Duodenal mucosa (tissue), 2 donors: ENCODE data around the gene COASY.
"Not testable (repeated sequence)": the region's sequence is repeated elsewhere in the genome, so short reads cannot be mapped to it uniquely, and the experiment has no call there.

Experiments
- H3K27ac ChIP-seq: one replicate; pipeline ENCODE4 v1.7.0; 2013; ENCODE audit warnings: low read depth, low read length
- H3K27me3 ChIP-seq, 2 donors: one replicate each; pipeline ENCODE4 v1.7.0; 2013; ENCODE audit warnings: low read length in 2 of 2, control low read depth in 1 of 2; ENCODE audit not compliant: insufficient read depth in 2 of 2, control insufficient read depth in 1 of 2
- H3K36me3 ChIP-seq, 2 donors: one replicate each; pipeline ENCODE4 v1.7.0; 2013; ENCODE audit warnings: low read length in 2 of 2, control low read depth in 1 of 2; ENCODE audit not compliant: insufficient read depth in 2 of 2, control insufficient read depth in 1 of 2
- H3K4me1 ChIP-seq, 2 donors: one replicate each; pipeline ENCODE4 v1.7.0; 2013; ENCODE audit warnings: low read length in 2 of 2, control low read depth in 1 of 2; ENCODE audit not compliant: insufficient read depth in 2 of 2, control insufficient read depth in 1 of 2
- H3K4me3 ChIP-seq, 2 donors: one replicate each; pipeline ENCODE4 v1.7.0; 2013; ENCODE audit warnings: low read length in 2 of 2, low read depth in 1 of 2
- H3K9ac ChIP-seq, 2 donors: one replicate each; pipeline ENCODE4 v1.7.0; 2013; ENCODE audit warnings: low read length in 2 of 2, low read depth in 1 of 2
- H3K9me3 ChIP-seq, 2 donors: one replicate each; pipeline ENCODE4 v1.7.0; 2013; ENCODE audit warnings: low read length in 2 of 2, control low read depth in 1 of 2; ENCODE audit not compliant: control insufficient read depth in 1 of 2

Gene COASY

DNA sequence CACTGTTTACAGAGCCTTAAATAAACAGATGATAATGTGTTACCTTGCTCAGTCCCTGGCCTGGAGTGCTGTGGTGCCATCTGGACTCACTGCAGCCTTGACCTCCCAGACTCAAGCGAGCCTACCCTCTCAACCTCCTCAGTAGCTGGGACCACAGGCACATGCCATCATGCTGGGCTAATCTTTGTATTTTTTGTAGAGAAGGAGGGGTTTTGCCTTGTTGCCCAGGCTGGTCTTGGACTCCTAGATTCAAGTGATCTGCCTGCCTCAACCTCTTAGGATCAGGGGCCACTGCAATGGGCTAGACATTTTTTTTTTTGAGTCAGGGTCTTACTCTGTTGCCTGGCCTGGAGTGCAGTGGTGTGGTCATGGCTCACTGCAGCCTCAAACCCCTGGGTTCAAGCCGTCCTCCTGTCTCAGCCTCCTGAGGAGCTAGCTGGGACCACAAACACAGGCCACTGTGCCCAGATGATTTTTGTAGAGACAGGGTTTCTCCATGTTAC lies 30.9 kb upstream of the COASY start:
- no peaks in the 10 kb centered on the region for H3K36me3 ChIP-seq
- H3K9me3 ChIP-seq = no peaks in the 10 kb centered on the region
- H3K27me3 ChIP-seq = no peaks in the 10 kb centered on the region
- H3K4me1 ChIP-seq = peaks cover 13 to 38% of the 10 kb centered on the region in 2 donors
- no peak overlapping the region for H3K27ac ChIP-seq
- no peak overlapping the region for H3K9ac ChIP-seq
- peak overlapping the region in 1 of 2 donors; percentile 1 for H3K4me3 ChIP-seq

DNA sequence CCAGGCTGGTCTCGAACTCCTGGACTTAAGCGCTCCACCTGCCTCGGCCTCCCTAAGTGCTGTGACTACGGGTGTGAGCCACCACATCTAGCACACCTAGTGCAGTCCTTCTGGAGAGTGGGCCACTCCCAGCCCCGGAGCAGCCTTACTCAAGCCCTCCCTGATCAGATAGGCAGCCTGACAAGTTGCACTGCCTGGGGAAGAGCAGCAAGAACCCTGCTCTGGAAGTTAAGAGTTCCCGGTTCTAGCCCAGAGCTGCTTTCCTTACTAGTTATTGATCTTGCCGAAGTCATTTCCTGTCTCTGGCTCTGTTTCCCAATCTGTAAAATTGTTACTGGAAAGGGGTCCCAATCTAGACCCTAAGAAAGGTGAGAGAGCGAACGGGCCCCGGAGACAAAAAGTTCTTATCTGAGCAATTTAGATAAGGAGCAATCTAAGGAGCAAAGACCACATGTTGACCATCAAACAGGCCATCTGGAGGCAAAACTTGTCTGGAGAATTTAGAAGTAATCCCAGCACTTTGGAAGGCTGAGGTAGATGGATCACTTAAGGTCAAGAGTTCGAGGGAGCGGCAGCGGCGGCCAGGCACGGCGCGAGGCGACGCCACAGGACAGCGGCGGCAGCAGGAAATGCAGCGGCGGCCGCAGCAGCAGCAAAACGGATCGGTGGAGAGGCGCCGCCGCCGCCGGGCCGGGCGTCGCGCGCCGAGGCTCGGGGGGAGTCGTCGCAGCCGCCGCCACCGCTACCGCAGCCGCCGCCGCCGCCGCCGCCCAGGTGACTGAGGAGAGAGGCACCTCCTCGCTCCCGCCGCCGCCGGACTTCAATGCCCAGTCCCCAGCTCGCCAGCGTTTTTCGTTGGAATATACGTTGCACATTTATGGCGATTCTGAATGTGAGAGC lies 30.2 kb upstream of the COASY start:
- Histone ChIP-seq H3K4me1 (peaks cover 15 to 39% of the 10 kb centered on the region in 2 donors), H3K36me3 (no peaks in the 10 kb centered on the region), H3K9me3 (no peaks in the 10 kb centered on the region), H3K27me3 (no peaks in the 10 kb centered on the region), H3K4me3 (peak overlapping the region; percentile 42 to 68), H3K27ac (peak overlapping the region; percentile 72), H3K9ac (peak overlapping the region in 1 of 2 donors; percentile 69)

DNA sequence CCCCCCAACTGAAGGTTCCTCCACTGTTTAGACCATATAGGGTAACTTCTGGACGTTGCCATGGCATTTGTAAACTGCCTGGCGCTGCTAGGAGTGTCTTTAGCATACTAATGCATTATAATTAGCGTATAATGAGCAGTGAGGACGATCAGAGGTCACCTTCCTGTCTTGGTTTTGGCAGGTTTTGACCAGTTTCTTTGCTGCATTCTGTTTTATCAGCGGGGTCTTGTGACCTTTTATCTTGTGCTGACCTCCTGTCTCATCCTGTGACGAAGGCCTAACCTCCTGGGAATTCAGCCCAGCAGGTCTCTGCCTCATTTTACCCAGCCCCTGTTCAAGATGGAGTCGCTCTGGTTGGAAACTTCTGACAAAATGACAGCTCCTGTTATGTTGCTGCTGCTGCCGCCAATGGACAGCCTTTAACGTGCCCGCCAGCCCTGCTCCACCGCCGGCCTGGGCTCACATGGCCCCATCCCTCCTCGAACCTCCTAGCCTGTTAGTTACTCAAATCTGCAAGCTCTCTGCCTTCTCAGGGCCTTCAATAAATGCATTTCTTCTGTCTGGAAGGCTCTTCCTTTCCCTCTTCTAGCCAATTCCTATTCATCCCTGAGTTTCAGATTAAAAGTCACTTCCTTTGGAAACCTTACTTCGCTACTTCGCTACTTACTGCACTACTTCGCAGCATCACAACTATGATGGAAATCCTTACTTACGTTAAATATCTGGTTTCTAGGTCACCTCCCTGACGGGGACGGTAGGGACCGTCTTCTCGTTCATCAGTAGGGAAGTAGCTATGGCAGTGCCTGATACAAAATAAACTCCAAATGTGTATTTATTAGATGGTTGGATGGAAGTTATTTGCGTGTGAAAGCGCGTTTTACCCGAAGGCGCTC lies 26.5 kb upstream of the COASY start:
- Histone ChIP-seq H3K36me3 (peaks cover 0 to 15% of the 10 kb centered on the region in 2 donors), H3K9ac (peak overlapping the region; percentile 65 to 92), H3K4me3 (peak overlapping the region; percentile 87 to 89), H3K9me3 (no peaks in the 10 kb centered on the region), H3K4me1 (peaks cover 23 to 35% of the 10 kb centered on the region in 2 donors), H3K27me3 (no peaks in the 10 kb centered on the region), H3K27ac (peak overlapping the region; percentile 88)

DNA sequence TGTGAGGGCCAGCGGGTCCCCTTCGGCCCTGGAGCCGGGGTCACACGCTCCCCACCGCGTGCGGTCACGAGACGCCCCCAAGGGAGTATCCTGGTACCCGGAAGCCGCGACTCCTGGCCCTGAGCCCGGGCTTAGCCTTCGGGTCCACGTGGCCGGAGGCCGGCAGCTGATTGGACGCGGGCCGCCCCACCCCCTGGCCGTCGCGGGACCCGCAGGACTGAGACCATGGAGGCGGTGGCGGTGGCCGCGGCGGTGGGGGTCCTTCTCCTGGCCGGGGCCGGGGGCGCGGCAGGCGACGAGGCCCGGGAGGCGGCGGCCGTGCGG lies 25.9 kb upstream of the COASY start, which contains the start of gene NAGLU:
TSS of gene NAGLU (plus strand) at position 194 of the 324 bp plus-strand sequence. CDS start at position 226, 32 bp downstream.
- Histone ChIP-seq H3K36me3 (peaks cover 0 to 17% of the 10 kb centered on the region in 2 donors), H3K4me3 (peak within 1 kb of the TSS; percentile 87 to 89), H3K9ac (peak within 1 kb of the TSS; percentile 81 to 92), H3K4me1 (peaks cover 27 to 33% of the 10 kb centered on the region in 2 donors), H3K27me3 (no peaks in the 10 kb centered on the region), H3K27ac (peak within 1 kb of the TSS; percentile 88), H3K9me3 (no peaks in the 10 kb centered on the region)

DNA sequence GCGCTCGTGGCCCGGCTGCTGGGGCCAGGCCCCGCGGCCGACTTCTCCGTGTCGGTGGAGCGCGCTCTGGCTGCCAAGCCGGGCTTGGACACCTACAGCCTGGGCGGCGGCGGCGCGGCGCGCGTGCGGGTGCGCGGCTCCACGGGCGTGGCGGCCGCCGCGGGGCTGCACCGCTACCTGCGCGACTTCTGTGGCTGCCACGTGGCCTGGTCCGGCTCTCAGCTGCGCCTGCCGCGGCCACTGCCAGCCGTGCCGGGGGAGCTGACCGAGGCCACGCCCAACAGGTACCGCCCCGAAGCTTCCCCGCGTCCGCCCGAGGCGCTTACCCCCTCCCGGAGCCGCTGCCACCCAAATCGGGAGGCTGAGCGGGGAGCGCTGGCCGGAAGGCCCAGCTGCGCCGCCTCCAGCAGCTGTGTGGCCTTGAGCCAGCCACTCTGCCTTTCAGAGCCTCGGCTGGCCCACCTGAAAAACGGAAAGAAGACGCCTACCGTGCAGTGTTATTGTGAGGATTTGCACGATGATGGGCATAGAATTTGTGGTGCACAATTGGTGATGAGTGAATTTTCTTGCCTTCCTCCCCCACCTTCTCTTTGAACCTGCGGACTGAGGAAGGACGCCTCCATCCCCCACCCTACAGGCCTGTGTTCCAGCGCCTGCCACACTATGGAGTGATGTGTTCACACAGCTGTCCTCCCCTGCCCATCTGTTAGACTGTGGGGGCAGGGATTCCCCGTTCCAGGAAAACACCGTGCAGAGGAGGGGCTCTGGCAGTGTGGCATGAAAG lies 25.4 kb upstream of the COASY start:
- Histone ChIP-seq H3K27ac (peak overlapping the region; percentile 73), H3K27me3 (no peaks in the 10 kb centered on the region), H3K9ac (peak overlapping the region; percentile 64 to 81), H3K36me3 (peaks cover 0 to 20% of the 10 kb centered on the region in 2 donors), H3K4me3 (peak overlapping the region; percentile 68 to 89), H3K4me1 (peaks cover 29 to 33% of the 10 kb centered on the region in 2 donors), H3K9me3 (no peaks in the 10 kb centered on the region)

DNA sequence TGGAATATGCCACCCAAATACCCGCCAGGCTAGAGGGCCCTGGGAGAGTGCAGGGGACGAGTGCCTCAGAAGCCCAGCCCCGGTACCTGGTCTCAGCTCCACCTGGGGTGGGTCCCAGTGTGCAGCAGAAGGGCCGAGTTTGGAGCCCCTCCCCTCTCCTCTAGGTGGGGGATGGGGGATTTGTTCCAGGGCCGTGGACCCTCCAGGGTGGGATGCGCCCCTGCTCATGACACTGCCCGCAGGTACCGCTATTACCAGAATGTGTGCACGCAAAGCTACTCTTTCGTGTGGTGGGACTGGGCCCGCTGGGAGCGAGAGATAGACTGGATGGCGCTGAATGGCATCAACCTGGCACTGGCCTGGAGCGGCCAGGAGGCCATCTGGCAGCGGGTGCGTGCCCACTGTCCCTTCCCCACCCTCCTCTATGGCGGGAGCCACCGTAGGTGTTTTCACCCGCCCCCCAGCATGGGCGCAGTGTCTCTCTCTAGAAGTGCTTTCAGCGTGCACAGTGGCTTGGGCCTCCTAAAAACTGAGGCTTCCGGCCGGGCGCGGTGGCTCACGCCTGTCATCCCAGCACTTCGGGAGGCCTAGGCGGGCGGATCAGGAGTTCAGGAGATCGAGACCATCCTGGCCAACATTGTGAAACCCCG lies 24.7 kb upstream of the COASY start:
- Histone ChIP-seq H3K36me3 (peaks cover 0 to 21% of the 10 kb centered on the region in 2 donors), H3K27ac (no peak overlapping the region), H3K27me3 (no peaks in the 10 kb centered on the region), H3K4me3 (peak overlapping the region; percentile 68 to 89), H3K4me1 (peaks cover 29 to 33% of the 10 kb centered on the region in 2 donors), H3K9ac (peak overlapping the region; percentile 64 to 81), H3K9me3 (no peaks in the 10 kb centered on the region)

DNA sequence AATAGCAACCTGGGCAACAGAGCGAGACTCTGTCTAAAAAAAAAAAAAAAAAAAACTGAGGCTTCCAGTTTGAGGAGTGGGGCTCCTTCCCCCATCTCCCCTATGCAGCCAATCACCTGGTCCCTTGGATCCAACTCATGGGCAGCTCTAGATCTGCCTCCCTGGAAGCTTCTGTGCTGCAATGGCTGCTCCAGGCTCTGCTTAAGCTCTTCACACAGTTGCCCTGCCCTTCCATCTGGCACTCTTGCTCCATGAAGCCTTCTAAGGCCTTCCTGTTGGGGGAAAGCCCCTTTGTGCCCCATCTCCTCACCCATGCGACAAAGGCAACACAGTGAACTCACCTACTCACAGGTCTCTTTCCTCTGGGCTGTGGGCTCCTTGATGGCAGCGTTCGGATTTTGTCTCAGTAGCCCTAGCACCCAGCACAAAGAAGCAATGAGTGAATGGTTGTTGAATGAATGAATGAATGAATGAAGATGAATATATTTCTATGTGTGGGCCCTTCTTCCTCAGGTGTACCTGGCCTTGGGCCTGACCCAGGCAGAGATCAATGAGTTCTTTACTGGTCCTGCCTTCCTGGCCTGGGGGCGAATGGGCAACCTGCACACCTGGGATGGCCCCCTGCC lies 24.0 kb upstream of the COASY start:
- Histone ChIP-seq H3K9me3 (no peaks in the 10 kb centered on the region), H3K4me1 (peaks cover 29 to 33% of the 10 kb centered on the region in 2 donors), H3K27me3 (no peaks in the 10 kb centered on the region), H3K27ac (no peak overlapping the region), H3K36me3 (peaks cover 0 to 23% of the 10 kb centered on the region in 2 donors), H3K9ac (no peak overlapping the region), H3K4me3 (no peak overlapping the region)

DNA sequence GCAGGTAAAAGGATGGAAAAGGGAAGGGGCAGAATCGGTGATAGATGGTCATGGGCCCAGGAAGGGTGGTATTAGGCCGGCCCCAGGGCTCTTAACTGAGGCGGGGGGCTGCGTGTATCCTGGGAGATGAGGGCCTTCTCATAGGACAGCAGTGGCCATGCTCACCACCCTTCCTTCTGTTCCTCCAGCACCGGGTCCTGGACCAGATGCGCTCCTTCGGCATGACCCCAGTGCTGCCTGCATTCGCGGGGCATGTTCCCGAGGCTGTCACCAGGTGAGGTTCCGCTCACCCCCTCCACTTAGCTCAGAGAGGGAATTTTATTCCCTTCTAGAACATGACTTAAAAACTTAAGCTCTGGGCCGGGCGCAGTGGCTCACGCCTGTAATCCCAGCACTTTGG lies 23.5 kb upstream of the COASY start:
- Histone ChIP-seq H3K4me3 (no peak overlapping the region), H3K36me3 (peaks cover 0 to 28% of the 10 kb centered on the region in 2 donors), H3K27me3 (no peaks in the 10 kb centered on the region), H3K9ac (no peak overlapping the region), H3K4me1 (peaks cover 29 to 33% of the 10 kb centered on the region in 2 donors), H3K9me3 (no peaks in the 10 kb centered on the region), H3K27ac (no peak overlapping the region)

DNA sequence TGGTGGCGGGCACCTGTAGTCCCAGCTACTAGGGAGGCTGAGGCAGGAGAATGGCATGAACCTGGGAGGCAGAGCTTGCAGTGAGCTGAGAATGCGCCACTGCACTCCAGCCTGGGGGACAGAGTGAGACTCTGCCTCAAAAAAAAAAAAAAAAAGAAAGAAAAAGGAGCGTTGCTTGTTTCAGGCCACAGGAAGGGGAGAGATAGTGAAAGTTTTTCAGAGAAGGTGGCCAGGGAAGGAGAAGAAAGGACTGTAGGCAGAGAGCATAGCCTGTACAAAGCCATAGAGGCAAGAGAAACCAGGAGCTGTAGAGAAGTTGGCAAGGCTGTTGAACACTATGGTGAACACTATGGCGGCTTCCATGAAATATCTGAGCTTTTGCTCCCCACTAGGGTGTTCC lies 21.4 kb upstream of the COASY start:
- Histone ChIP-seq H3K4me1 (peaks cover 24 to 25% of the 10 kb centered on the region in 2 donors), H3K36me3 (peaks cover 0 to 36% of the 10 kb centered on the region in 2 donors), H3K27ac (peak overlapping the region; percentile 17)
- H3K9me3 ChIP-seq, H3K4me3 ChIP-seq, H3K9ac ChIP-seq, H3K27me3 ChIP-seq: not testable (repeated sequence)
